ENCODE measurements around the gene ARHGAP6.

- TF ChIP-seq POLR2A (IDR thresholded peaks at IDR 0.05), result no peak
- TF ChIP-seq CTCF (IDR thresholded peaks at IDR 0.05), result no peak
Measured at GRCh38 chrX:11419102-11419501, 246.6 kb downstream of the ARHGAP6 start.

Data from lower leg skin (tissue), 3 donors.